ENCODE data around the gene EGLN2. TPM values are rescaled to one million over a fixed set of nuclear protein-coding genes. Genes with fewer than 3 reads are reported as not detected.
"Not testable (repeated sequence)": the region's sequence is repeated elsewhere in the genome, so short reads cannot be mapped to it uniquely, and the experiment has no call there.

The EGLN2 gene
- total RNA-seq, 1 experiment from 2014 or later: 58.6 TPM

DNA sequence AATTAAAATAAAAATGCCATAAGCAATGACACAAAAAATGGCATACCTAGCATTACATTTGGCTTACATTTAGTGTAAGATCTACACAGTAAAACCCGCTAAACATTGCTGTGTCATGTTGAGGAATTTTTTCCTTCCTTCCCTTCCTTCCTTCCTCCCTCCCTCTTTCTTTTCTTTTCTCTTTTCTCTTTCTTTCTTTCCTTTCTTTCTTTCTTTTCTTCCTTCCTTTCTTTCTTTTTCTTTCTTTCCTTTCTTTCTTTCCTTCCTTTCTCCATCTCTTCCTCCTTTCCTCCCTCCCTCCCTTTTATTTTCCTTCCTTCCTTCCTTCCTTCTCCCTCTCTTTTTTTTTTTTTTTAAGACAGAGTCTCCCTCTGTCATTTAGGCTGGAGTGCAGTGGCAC, 39.5 kb downstream of the EGLN2 start:
- H3K9ac ChIP-seq (ENCODE audit: low read length); ATAC-seq; H3K36me3 ChIP-seq (ENCODE audit: control insufficient read depth in 1 of 2, insufficient read depth in 2 of 2, low read length in 2 of 2); H3K4me1 ChIP-seq (ENCODE audit: control insufficient read depth in 1 of 2, insufficient read depth in 2 of 2, low read length in 2 of 2); intact Hi-C loops (cut with micrococcal nuclease); H3K4me3 ChIP-seq (replicated peaks in 1 of 2; ENCODE audit: low read depth in 1 of 2, low read length in 2 of 2); H3K9me3 ChIP-seq (ENCODE audit: control insufficient read depth in 1 of 2, insufficient read depth in 1 of 2, low read depth in 1 of 2, low read length in 2 of 2); H2AFZ ChIP-seq (ENCODE audit: low read depth, low read length, poor library complexity, severe bottlenecking); DNase-seq (ENCODE audit: low read depth, low spot score); H3K79me2 ChIP-seq (ENCODE audit: insufficient read depth, low read length); H3K9me2 ChIP-seq (ENCODE audit: insufficient read depth); H3K27ac ChIP-seq (ENCODE audit: low read depth, low read length); CTCF ChIA-PET; H3K4me2 ChIP-seq (ENCODE audit: low read length); RAD21 ChIA-PET (ENCODE audit: low non-redundant PET in 1 of 2, low total read pairs in 2 of 2, uncharacterized antibody in 2 of 2, unreplicated experiment in 2 of 2); H4K20me1 ChIP-seq (ENCODE audit: insufficient read depth); BruUV-seq (replicated peaks); POLR2A ChIA-PET; H3K27me3 ChIP-seq (ENCODE audit: insufficient read depth, low read length): not testable (repeated sequence)

- RAD21 ChIA-PET (ENCODE audit: low non-redundant PET in 1 of 2, low total read pairs in 2 of 2, uncharacterized antibody in 2 of 2, unreplicated experiment in 2 of 2); POLR2A ChIA-PET; H3K79me2 ChIP-seq (ENCODE audit: insufficient read depth, low read length); H3K27ac ChIP-seq (ENCODE audit: low read depth, low read length); H3K4me2 ChIP-seq (ENCODE audit: low read length); DNase-seq (ENCODE audit: low read depth, low spot score); H4K20me1 ChIP-seq (ENCODE audit: insufficient read depth); H2AFZ ChIP-seq (ENCODE audit: low read depth, low read length, poor library complexity, severe bottlenecking); H3K4me1 ChIP-seq (ENCODE audit: control insufficient read depth in 1 of 2, insufficient read depth in 2 of 2, low read length in 2 of 2); H3K27me3 ChIP-seq (ENCODE audit: insufficient read depth, low read length); H3K9me2 ChIP-seq (ENCODE audit: insufficient read depth); BruUV-seq (replicated peaks); H3K36me3 ChIP-seq (ENCODE audit: control insufficient read depth in 1 of 2, insufficient read depth in 2 of 2, low read length in 2 of 2); intact Hi-C loops (cut with micrococcal nuclease); H3K9me3 ChIP-seq (ENCODE audit: control insufficient read depth in 1 of 2, insufficient read depth in 1 of 2, low read depth in 1 of 2, low read length in 2 of 2); H3K9ac ChIP-seq (ENCODE audit: low read length); ATAC-seq; CTCF ChIA-PET; H3K4me3 ChIP-seq (replicated peaks in 1 of 2; ENCODE audit: low read depth in 1 of 2, low read length in 2 of 2): not testable (repeated sequence)
Measured at GRCh38 chr19:40842012-40842411, 43.0 kb downstream of the EGLN2 start.

DNA sequence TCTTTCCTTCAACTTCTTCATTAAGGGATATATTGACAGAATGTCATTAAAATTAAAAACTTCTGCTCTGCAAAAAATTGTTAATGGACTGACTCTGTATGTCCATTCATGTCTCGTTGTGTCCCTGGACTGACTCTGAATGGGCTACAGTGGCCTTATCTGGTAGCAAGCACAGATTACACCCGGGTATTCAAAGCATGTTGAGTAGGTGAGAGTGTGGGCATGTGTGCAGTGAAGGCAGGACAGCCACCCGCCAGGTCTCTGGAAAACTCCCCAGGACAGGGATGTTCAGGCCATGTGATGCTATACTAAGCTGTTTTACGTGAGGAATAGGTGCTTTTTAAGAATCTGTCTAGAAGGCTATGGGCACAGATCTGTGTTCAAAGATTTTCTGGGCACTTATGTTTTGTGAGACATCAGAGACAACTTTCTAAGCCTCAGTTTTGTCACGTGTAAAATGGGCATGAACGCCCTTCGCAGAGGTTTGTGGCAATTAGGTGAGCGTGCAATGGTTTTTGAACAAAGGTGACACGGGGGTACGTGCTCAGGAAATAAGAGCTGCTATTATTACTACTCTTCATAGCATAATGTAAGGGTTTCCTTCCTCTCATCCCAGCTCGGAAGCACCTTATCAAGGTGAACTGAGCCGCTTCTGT, 44.1 kb downstream of the EGLN2 start:
- BruUV-seq (replicated peaks); CTCF ChIA-PET: not testable (repeated sequence)

DNA sequence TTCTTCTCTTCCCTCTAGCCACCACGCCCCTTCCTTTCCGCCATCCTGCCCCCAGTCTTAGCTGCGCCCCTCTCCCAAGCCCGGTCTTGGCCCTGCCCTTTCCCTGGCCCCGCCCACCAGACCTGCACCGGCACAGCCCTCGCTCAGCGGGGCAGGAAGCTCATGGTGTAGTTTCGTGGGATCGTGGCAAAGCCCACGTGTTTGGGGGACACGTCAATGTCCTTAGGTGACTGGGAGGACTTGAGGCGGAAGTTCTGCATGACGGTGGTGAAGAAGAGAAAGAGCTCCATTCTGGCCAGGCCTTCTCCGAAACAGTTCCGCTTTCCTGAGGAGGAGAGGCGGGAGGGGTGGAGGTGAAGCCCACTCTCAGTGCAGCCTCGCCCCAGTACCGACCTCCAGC, 44.7 kb downstream of the EGLN2 start:
- H3K9me3 ChIP-seq (ENCODE audit: control insufficient read depth in 1 of 2, insufficient read depth in 1 of 2, low read depth in 1 of 2, low read length in 2 of 2); POLR2A ChIA-PET; H3K36me3 ChIP-seq (ENCODE audit: control insufficient read depth in 1 of 2, insufficient read depth in 2 of 2, low read length in 2 of 2); CTCF ChIA-PET; H3K4me3 ChIP-seq (replicated peaks in 1 of 2; ENCODE audit: low read depth in 1 of 2, low read length in 2 of 2); RAD21 ChIA-PET (ENCODE audit: low non-redundant PET in 1 of 2, low total read pairs in 2 of 2, uncharacterized antibody in 2 of 2, unreplicated experiment in 2 of 2); H3K9ac ChIP-seq (ENCODE audit: low read length); ATAC-seq; DNase-seq (ENCODE audit: low read depth, low spot score); H3K4me2 ChIP-seq (ENCODE audit: low read length); H2AFZ ChIP-seq (ENCODE audit: low read depth, low read length, poor library complexity, severe bottlenecking); H3K4me1 ChIP-seq (ENCODE audit: control insufficient read depth in 1 of 2, insufficient read depth in 2 of 2, low read length in 2 of 2); H3K27ac ChIP-seq (ENCODE audit: low read depth, low read length); BruUV-seq (replicated peaks); H3K79me2 ChIP-seq (ENCODE audit: insufficient read depth, low read length); H4K20me1 ChIP-seq (ENCODE audit: insufficient read depth); H3K27me3 ChIP-seq (ENCODE audit: insufficient read depth, low read length); intact Hi-C loops (cut with micrococcal nuclease); H3K9me2 ChIP-seq (ENCODE audit: insufficient read depth): not testable (repeated sequence)

More for the DNA sequence above, 44.1 kb downstream of the EGLN2 start:
- H3K9me2 ChIP-seq (ENCODE audit: insufficient read depth); ATAC-seq; H2AFZ ChIP-seq (ENCODE audit: low read depth, low read length, poor library complexity, severe bottlenecking); H3K4me2 ChIP-seq (ENCODE audit: low read length); POLR2A ChIA-PET; H3K27me3 ChIP-seq (ENCODE audit: insufficient read depth, low read length); H3K36me3 ChIP-seq (ENCODE audit: control insufficient read depth in 1 of 2, insufficient read depth in 2 of 2, low read length in 2 of 2); H3K4me3 ChIP-seq (replicated peaks in 1 of 2; ENCODE audit: low read depth in 1 of 2, low read length in 2 of 2); H3K79me2 ChIP-seq (ENCODE audit: insufficient read depth, low read length); RAD21 ChIA-PET (ENCODE audit: low non-redundant PET in 1 of 2, low total read pairs in 2 of 2, uncharacterized antibody in 2 of 2, unreplicated experiment in 2 of 2); intact Hi-C loops (cut with micrococcal nuclease); H3K9me3 ChIP-seq (ENCODE audit: control insufficient read depth in 1 of 2, insufficient read depth in 1 of 2, low read depth in 1 of 2, low read length in 2 of 2); H4K20me1 ChIP-seq (ENCODE audit: insufficient read depth); H3K27ac ChIP-seq (ENCODE audit: low read depth, low read length); DNase-seq (ENCODE audit: low read depth, low spot score); H3K9ac ChIP-seq (ENCODE audit: low read length); H3K4me1 ChIP-seq (ENCODE audit: control insufficient read depth in 1 of 2, insufficient read depth in 2 of 2, low read length in 2 of 2): not testable (repeated sequence)

Data from HCT116 (cell line).